Calu3 (cell line): ENCODE measurements around the gene AP1S1. TPM values are rescaled to one million over a fixed set of nuclear protein-coding genes. Genes with fewer than 3 reads are reported as not detected.
"Not testable (repeated sequence)": the region's sequence is repeated elsewhere in the genome, so short reads cannot be mapped to it uniquely, and the experiment has no call there.

ENCODE experiments used
- BruUV-seq: library from RNA; stranded (reverse); fragments of 400-500 nt; replicated peaks from 2 replicates; lab custom pipeline; 2021; lab: Mats Ljungman, UMichigan
- CTCF ChIA-PET: fragments of 300-600 bp; sonication (Branson Sonifier 250); formaldehyde crosslinking; loops from one replicate; lab custom pipeline; 2022; ENCODE audit warnings: antibody characterized with exemption; lab: Charles Lee
- DNase-seq: peaks from one replicate; pipeline ENCODE4 v3.0.0; 2022
- H3K27ac Mint-ChIP-seq: one replicate; pipeline ENCODE4 v1.8.0; 2022; ENCODE audit warnings: mixed read lengths; ENCODE audit not compliant: unreplicated experiment
- H3K27me3 Mint-ChIP-seq: one replicate; pipeline ENCODE4 v1.8.0; 2022; ENCODE audit warnings: mixed read lengths; ENCODE audit not compliant: unreplicated experiment
- H3K36me3 Mint-ChIP-seq: one replicate; pipeline ENCODE4 v1.8.0; 2022; ENCODE audit warnings: mild to moderate bottlenecking, moderate library complexity, mixed read lengths; ENCODE audit not compliant: insufficient read depth, unreplicated experiment
- H3K4me1 Mint-ChIP-seq: one replicate; pipeline ENCODE4 v1.8.0; 2022; ENCODE audit warnings: mild to moderate bottlenecking, low read depth, mixed read lengths; ENCODE audit not compliant: unreplicated experiment
- H3K4me3 Mint-ChIP-seq: one replicate; pipeline ENCODE4 v1.8.0; 2022; ENCODE audit warnings: mild to moderate bottlenecking, low read depth, moderate library complexity, mixed read lengths; ENCODE audit not compliant: unreplicated experiment
- H3K9me3 Mint-ChIP-seq: one replicate; pipeline ENCODE4 v1.8.0; 2022; ENCODE audit warnings: low read depth, mixed read lengths; ENCODE audit not compliant: unreplicated experiment
- CTCF ChIP-seq: fragments of 200-600 bp; IDR thresholded peaks from one replicate; pipeline ENCODE4 v1.8.0; 2022; ENCODE audit warnings: antibody characterized with exemption; ENCODE audit not compliant: unreplicated experiment
- intact Hi-C: fragments of 100-400 bp; cut with micrococcal nuclease; formaldehyde crosslinking; loops from one replicate; pipeline ENCODE4 v1.10.0; 2022; ENCODE audit not compliant: unreplicated experiment
- total RNA-seq: library from RNA; stranded (reverse); gene quantifications from 2 replicates; pipeline ENCODE4 v1.2.3, GENCODE V29; 2022

The AP1S1 gene
- total RNA-seq, 1 experiment from 2014 or later, result 45.6 TPM

- no peak for DNase-seq
- no TSS peak for BruUV-seq
- intact Hi-C loops, result no loop called here
- CTCF ChIA-PET, result interaction anchor here (0.6 kb wide), 1 partner anchor 12 kb away, joined by 3 read pairs; no protein-coding TSS in a partner anchor
- Mint-ChIP-seq H3K27ac (no peak overlapping the region), H3K4me1 (peaks cover 15% of the 10 kb centered on the region), H3K27me3 (no peaks in the 10 kb centered on the region), H3K4me3 (no peak overlapping the region), H3K9me3 (no peaks in the 10 kb centered on the region), H3K36me3 (no peaks in the 10 kb centered on the region)
- no peak for TF ChIP-seq CTCF
These were observed 24.6 kb upstream of the AP1S1 start for GRCh38 chr7:101129603-101130117.

DNA sequence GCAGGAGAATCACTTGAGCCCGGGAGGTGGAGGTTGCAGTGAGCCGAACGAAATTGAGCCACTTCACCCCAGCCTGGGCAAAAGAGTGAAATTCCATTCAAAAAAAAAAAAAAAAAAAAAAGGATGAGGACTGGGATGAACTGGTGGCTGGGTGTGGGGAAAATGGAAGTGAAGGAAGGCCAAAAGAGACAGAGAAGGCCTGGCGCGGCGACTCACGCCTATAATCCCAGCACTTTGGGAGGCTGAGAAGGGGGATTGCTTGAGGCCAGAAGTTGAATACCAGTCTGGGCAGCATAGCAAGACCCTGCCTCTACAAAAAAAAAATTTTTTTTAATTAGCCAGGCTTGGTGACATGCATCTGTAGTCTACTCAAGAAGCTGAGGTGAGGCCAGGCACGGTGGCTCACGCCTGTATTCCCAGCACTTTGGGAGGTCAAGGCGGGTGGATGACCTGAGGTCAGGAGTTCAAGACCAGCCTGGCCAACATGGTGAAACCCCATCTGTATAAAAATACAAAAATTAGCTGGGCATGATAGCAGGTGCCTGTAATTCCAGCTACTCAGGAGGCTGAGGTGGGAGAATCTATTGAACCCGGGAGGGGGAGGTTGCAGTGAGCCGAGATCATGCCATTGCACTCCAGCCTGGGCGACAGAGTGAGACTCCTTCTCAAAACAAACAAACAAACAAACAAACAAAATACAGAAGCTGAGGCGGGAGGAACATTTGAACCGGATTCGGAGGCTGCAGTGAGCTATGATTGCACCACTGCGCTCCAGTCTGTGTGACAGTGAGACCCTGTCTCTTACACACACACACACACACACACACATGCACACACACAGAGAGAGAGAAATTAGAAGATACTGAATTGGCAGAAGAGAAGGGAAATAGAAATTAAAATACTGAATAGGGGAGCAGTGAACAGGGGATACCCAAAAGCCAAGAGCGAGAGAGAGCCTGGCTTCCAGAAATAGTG, 21.4 kb upstream of the AP1S1 start:
- H3K4me3 Mint-ChIP-seq, BruUV-seq, H3K27me3 Mint-ChIP-seq, intact Hi-C loops, H3K9me3 Mint-ChIP-seq, H3K36me3 Mint-ChIP-seq, H3K27ac Mint-ChIP-seq, DNase-seq: not testable (repeated sequence)
- CTCF ChIA-PET, result interaction anchor here (0.7 kb wide), 1 partner anchor 436 kb away, joined by 5 read pairs; no protein-coding TSS in a partner anchor
- peaks cover 14% of the 10 kb centered on the region for H3K4me1 Mint-ChIP-seq

DNA sequence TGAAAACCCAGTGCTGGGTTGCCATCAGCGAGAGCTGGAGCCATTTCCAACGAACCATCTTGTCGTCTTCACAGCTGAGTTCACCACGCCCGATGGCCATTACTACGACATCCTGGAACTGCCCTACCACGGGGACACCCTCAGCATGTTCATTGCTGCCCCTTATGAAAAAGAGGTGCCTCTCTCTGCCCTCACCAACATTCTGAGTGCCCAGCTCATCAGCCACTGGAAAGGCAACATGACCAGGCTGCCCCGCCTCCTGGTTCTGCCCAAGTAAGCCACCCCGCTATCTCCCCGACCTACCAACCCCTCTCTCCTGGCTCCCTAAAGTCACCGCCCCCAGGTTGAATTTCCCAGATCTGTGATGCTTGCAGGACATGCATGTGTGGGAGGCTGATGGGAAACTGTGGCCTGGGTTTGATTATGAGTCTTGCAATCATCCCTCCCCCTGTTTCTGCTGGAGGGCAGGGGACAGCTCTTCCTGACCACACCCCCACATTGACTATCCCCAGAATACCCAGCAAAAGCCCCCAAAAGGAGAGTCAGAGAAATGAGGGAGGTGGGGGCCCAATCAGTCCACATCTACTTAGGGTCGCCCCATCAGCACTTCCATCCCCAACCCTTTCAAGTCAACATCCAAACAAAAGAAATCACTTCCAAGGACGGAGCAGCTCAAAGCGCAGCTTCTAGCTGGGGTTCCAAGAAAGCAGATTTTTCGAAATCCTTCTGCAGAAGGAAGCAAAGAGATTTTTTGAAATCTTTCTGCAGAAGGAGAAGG, 20.5 kb upstream of the AP1S1 start:
- CTCF ChIA-PET, result no interaction called here
- H3K9me3 Mint-ChIP-seq, result no peaks in the 10 kb centered on the region

GRCh38 chr7:101134399-101134980, 19.8 kb upstream of the AP1S1 start:
- no peaks in the 10 kb centered on the region for H3K27me3 Mint-ChIP-seq
- intact Hi-C loops, result no loop called here
- DNase-seq, result no peak
- H3K4me3 Mint-ChIP-seq, result no peak overlapping the region
- CTCF ChIA-PET, result interaction anchor here (0.7 kb wide), 2 partner anchors 36 to 258 kb away, joined by 3 to 5 read pairs; no protein-coding TSS in a partner anchor
- H3K9me3 Mint-ChIP-seq, result no peaks in the 10 kb centered on the region
- peaks cover 7% of the 10 kb centered on the region for H3K36me3 Mint-ChIP-seq
- H3K27ac Mint-ChIP-seq, result no peak overlapping the region
- no TSS peak for BruUV-seq
- H3K4me1 Mint-ChIP-seq, result peaks cover 13% of the 10 kb centered on the region
- TF ChIP-seq CTCF, result no peak

More for the DNA sequence above, 20.5 kb upstream of the AP1S1 start:
- no TSS peak for BruUV-seq
- no peak for TF ChIP-seq CTCF
- H3K27ac Mint-ChIP-seq, result no peak overlapping the region
- H3K36me3 Mint-ChIP-seq, result peaks cover 7% of the 10 kb centered on the region
- no peaks in the 10 kb centered on the region for H3K27me3 Mint-ChIP-seq
- peaks cover 13% of the 10 kb centered on the region for H3K4me1 Mint-ChIP-seq
- DNase-seq, result no peak
- no peak overlapping the region for H3K4me3 Mint-ChIP-seq
- intact Hi-C loops, result no loop called here
